GM12891 (cell line): Measurements from ENCODE around the gene HCFC1.

Experiments used
- PAX5 ChIP-seq: IDR thresholded peaks from 2 replicates; pipeline ENCODE4 v1.6.1; 2011; ENCODE audit warnings: low read length, moderate library complexity, mild to moderate bottlenecking; ENCODE audit not compliant: insufficient read depth, severe bottlenecking
- POLR2A ChIP-seq: IDR thresholded peaks from 2 replicates; pipeline ENCODE4 v1.6.1; 2011; ENCODE audit warnings: low read depth, low read length, control low read depth
- POLR2AphosphoS5 ChIP-seq: IDR thresholded peaks from 2 replicates; pipeline ENCODE4 v1.6.1; 2011; ENCODE audit warnings: low read depth, low read length, control low read depth
- POU2F2 ChIP-seq: IDR thresholded peaks from 2 replicates; pipeline ENCODE4 v1.6.1; 2011; ENCODE audit warnings: low read depth, mild to moderate bottlenecking, control low read depth, low read length, moderate library complexity
- SPI1 ChIP-seq: IDR thresholded peaks from 2 replicates; pipeline ENCODE4 v1.6.1; 2011; ENCODE audit warnings: low read depth, low read length, control low read depth
- TAF1 ChIP-seq: IDR thresholded peaks from 2 replicates; pipeline ENCODE4 v1.6.1; 2011; ENCODE audit warnings: low read depth, low read length, control low read depth

DNA sequence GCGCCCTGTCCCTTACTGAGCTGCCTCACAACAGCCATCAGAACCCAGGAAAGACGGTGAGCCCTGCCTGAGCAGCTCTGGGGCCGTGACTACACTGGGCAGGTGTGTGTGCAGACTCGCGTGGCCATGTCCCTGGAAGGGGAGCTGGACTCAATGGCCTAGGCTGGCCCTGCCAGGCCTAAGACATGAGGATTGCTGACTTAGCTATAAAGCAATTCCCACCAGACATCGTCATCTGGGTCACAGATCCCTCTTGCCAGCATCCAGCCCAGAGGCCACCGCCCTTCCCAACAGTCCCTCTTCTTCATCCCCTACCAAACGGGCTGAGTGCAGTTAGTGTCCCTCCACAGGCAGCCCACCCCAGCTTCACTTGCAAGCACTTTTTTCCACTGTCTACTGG lies 40.5 kb downstream of the HCFC1 start:
- TF ChIP-seq POLR2AphosphoS5 (no peak), POLR2A (no peak), TAF1 (no peak), SPI1 (no peak), PAX5 (no peak), POU2F2 (no peak)
